22Rv1 (cell line): ENCODE measurements around the gene KRT24.

Source experiments
- ZFX ChIP-seq: fragments of 450-650 bp; IDR thresholded peaks from 2 replicates; pipeline ENCODE4 v1.6.1; 2017; ENCODE audit warnings: antibody characterized with exemption, borderline replicate concordance
- TF ChIP-seq, protein P1 (sequence below): fragments of 450-650 bp; IDR thresholded peaks from 2 replicates; pipeline ENCODE4 v1.5.1; 2017; ENCODE audit warnings: mild to moderate bottlenecking

- TF ChIP-seq, protein P1, sequence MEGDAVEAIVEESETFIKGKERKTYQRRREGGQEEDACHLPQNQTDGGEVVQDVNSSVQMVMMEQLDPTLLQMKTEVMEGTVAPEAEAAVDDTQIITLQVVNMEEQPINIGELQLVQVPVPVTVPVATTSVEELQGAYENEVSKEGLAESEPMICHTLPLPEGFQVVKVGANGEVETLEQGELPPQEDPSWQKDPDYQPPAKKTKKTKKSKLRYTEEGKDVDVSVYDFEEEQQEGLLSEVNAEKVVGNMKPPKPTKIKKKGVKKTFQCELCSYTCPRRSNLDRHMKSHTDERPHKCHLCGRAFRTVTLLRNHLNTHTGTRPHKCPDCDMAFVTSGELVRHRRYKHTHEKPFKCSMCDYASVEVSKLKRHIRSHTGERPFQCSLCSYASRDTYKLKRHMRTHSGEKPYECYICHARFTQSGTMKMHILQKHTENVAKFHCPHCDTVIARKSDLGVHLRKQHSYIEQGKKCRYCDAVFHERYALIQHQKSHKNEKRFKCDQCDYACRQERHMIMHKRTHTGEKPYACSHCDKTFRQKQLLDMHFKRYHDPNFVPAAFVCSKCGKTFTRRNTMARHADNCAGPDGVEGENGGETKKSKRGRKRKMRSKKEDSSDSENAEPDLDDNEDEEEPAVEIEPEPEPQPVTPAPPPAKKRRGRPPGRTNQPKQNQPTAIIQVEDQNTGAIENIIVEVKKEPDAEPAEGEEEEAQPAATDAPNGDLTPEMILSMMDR: no peak
- no peak for TF ChIP-seq ZFX
Observed at GRCh38 chr17:40718930-40719329, 15.4 kb upstream of the KRT24 start.
